WI38 (cell line): ENCODE results near the gene CENPP.

Experiments used
- H3K4me3 ChIP-seq: 2 replicates; pipeline ENCODE4 v1.5.1; 2011; ENCODE audit warnings: low read depth, mild to moderate bottlenecking, control low read depth, low read length
- CTCF ChIP-seq: IDR thresholded peaks from 2 replicates; pipeline ENCODE4 v1.5.1; 2012; ENCODE audit warnings: low read depth, mild to moderate bottlenecking, control low read depth, low read length

The CENPP gene

GRCh38 chr9:92638621-92639101 is 312.9 kb downstream of the CENPP start:
- no peak overlapping the region for H3K4me3 ChIP-seq
- TF ChIP-seq CTCF, result no peak

- H3K4me3 ChIP-seq, result no peak overlapping the region
- no peak for TF ChIP-seq CTCF
These were observed 313.4 kb downstream of the CENPP start for GRCh38 chr9:92639124-92639523.

GRCh38 chr9:92639791-92640271 is 314.1 kb downstream of the CENPP start:
- TF ChIP-seq CTCF, result no peak
- no peak overlapping the region for H3K4me3 ChIP-seq

- no peak for TF ChIP-seq CTCF
- no peak overlapping the region for H3K4me3 ChIP-seq
These were observed 314.8 kb downstream of the CENPP start for GRCh38 chr9:92640398-92641091.

- no peak for TF ChIP-seq CTCF
- no peak overlapping the region for H3K4me3 ChIP-seq
These were observed 315.5 kb downstream of the CENPP start for GRCh38 chr9:92641092-92641809.

GRCh38 chr9:92642041-92642451 is 316.3 kb downstream of the CENPP start:
- no peak overlapping the region for H3K4me3 ChIP-seq
- no peak for TF ChIP-seq CTCF

GRCh38 chr9:92642564-92642963 is 316.8 kb downstream of the CENPP start:
- TF ChIP-seq CTCF, result no peak
- H3K4me3 ChIP-seq, result no peak overlapping the region
